Activated CD4-positive, alpha-beta T cell treated with anti-CD3 and anti-CD28 coated beads, Interleukin-2, amount 10 ng/mL, durations not matched to agents 7 days and 5 days (primary cell): ENCODE data around the gene INO80D. TPM values are rescaled to one million over a fixed set of nuclear protein-coding genes. Genes with fewer than 3 reads are reported as not detected.
"Not testable (repeated sequence)": the region's sequence is repeated elsewhere in the genome, so short reads cannot be mapped to it uniquely, and the experiment has no call there.

Source experiments
- CTCF ChIA-PET: fragments of 350-600 bp; sonication (Branson Sonifier 250); formaldehyde crosslinking; loops from one replicate; lab custom pipeline; 2021; ENCODE audit warnings: antibody characterized with exemption; lab: Charles Lee
- POLR2A ChIA-PET: fragments of 350-600 bp; sonication (Branson Sonifier 250); formaldehyde crosslinking; loops from one replicate; lab custom pipeline; 2021; ENCODE audit warnings: antibody characterized with exemption; lab: Charles Lee
- DNase-seq: peaks from one replicate; pipeline ENCODE4 v3.0.0-alpha.2; 2020
- H3K27ac Mint-ChIP-seq: one replicate; pipeline ENCODE4 v1.8.0; 2021; ENCODE audit warnings: mild to moderate bottlenecking, moderate library complexity, mixed read lengths
- H3K27me3 Mint-ChIP-seq: one replicate; pipeline ENCODE4 v1.8.0; 2021; ENCODE audit warnings: mixed read lengths
- H3K36me3 Mint-ChIP-seq: one replicate; pipeline ENCODE4 v1.8.0; 2021; ENCODE audit warnings: low read depth, mixed read lengths
- H3K4me1 Mint-ChIP-seq: one replicate; pipeline ENCODE4 v1.8.0; 2021; ENCODE audit warnings: mixed read lengths
- H3K4me3 Mint-ChIP-seq: one replicate; pipeline ENCODE4 v1.8.0; 2021; ENCODE audit warnings: mild to moderate bottlenecking, moderate library complexity, mixed read lengths
- H3K9me3 Mint-ChIP-seq: one replicate; pipeline ENCODE4 v1.8.0; 2021; ENCODE audit warnings: mixed read lengths
- total RNA-seq, 2 experiments: library from RNA; stranded (reverse); gene quantifications; one replicate each; pipeline ENCODE4 v1.2.3, GENCODE V29; 2021

The INO80D gene
- total RNA-seq, 2 experiments from 2014 or later, result 27.3 to 28.8 TPM

- DNase-seq, POLR2A ChIA-PET, H3K36me3 Mint-ChIP-seq, H3K9me3 Mint-ChIP-seq, H3K4me3 Mint-ChIP-seq, H3K27me3 Mint-ChIP-seq, H3K4me1 Mint-ChIP-seq, H3K27ac Mint-ChIP-seq: not testable (repeated sequence)
- CTCF ChIA-PET, result interaction anchor here (1.0 to 1.4 kb wide), 2 partner anchors 9 to 10 kb away, joined by 3 to 6 read pairs; no protein-coding TSS in a partner anchor
Observed at GRCh38 chr2:206098872-206099271, 12.9 kb upstream of the INO80D start.

- Mint-ChIP-seq H3K9me3 (no peaks in the 10 kb centered on the region), H3K27me3 (no peaks in the 10 kb centered on the region), H3K4me3 (no peak overlapping the region), H3K27ac (no peak overlapping the region), H3K36me3 (no peaks in the 10 kb centered on the region), H3K4me1 (no peaks in the 10 kb centered on the region)
- POLR2A ChIA-PET, result no interaction called here
- CTCF ChIA-PET, result interaction anchor here (1.4 to 1.7 kb wide), 2 partner anchors 8 to 11 kb away, joined by 6 to 7 read pairs; no protein-coding TSS in a partner anchor
- no peak for DNase-seq
Observed at GRCh38 chr2:206098471-206098870, 12.5 kb upstream of the INO80D start.

GRCh38 chr2:206096876-206097275, 10.9 kb upstream of the INO80D start:
- Mint-ChIP-seq H3K27ac (no peak overlapping the region), H3K4me3 (no peak overlapping the region), H3K36me3 (peaks cover 4% of the 10 kb centered on the region), H3K27me3 (no peaks in the 10 kb centered on the region), H3K9me3 (no peaks in the 10 kb centered on the region), H3K4me1 (no peaks in the 10 kb centered on the region)
- POLR2A ChIA-PET, result no interaction called here
- DNase-seq, result no peak
- CTCF ChIA-PET, result interaction anchor here (1.0 to 1.7 kb wide), 3 partner anchors 9 to 14 kb away, joined by 5 to 7 read pairs (median 6); no protein-coding TSS in a partner anchor

DNA sequence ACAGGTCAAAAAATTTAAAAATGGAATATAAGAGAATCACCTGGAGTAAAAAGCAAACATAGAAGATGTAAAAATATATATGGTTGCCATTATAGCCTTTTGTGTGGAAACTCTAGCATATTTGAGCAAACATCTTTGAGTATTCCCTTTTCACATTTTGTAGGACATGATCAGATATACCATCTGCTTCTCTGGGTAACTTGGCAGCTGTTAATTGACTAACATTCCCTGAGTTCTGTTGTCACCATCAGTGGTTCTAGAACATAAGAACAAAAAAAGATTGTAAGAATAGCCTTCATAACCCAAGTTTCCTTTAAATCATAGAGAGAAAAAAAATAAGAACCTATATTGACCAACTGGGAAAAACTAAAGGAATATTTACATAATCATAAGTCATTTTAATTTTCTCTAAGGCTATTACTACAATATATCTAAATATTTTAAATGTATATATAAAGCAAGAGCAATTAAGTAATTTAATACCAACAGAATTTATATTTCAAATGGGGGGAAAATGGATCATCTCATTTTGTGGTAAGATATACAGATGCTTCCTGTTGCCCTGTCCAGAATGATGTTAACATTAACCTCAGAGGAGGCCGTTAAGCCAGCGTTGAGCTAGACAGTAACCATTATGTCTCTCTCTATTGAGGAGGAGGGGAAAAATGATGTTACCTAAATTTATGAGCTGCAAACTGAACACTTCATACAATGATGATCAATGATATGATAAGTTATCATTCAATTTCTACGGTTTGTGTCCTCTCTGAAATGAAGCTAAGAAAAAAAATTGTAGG, 9.8 kb upstream of the INO80D start:
- Mint-ChIP-seq H3K27me3 (no peaks in the 10 kb centered on the region), H3K9me3 (no peaks in the 10 kb centered on the region), H3K27ac (no peak overlapping the region), H3K4me1 (no peaks in the 10 kb centered on the region), H3K4me3 (no peak overlapping the region), H3K36me3 (peaks cover 4% of the 10 kb centered on the region)
- ChIA-PET POLR2A (no interaction called here), CTCF (interaction anchor here (0.6 to 1.6 kb wide), 4 partner anchors 9 to 1550 kb away, joined by 3 to 5 read pairs (median 4); partner anchors contain the start of gene INO80D)
- DNase-seq, result no peak

- peaks cover 7% of the 10 kb centered on the region for H3K36me3 Mint-ChIP-seq
- H3K4me3 Mint-ChIP-seq, result no peak overlapping the region
- H3K4me1 Mint-ChIP-seq, result peaks cover 6% of the 10 kb centered on the region
- CTCF ChIA-PET, result interaction anchor here (1.1 kb wide), 1 partner anchor 9 kb away, joined by 3 read pairs; no protein-coding TSS in a partner anchor
- no peaks in the 10 kb centered on the region for H3K9me3 Mint-ChIP-seq
- no peak overlapping the region for H3K27ac Mint-ChIP-seq
- POLR2A ChIA-PET, result no interaction called here
- no peaks in the 10 kb centered on the region for H3K27me3 Mint-ChIP-seq
- DNase-seq, result no peak
Observed at GRCh38 chr2:206092297-206092696, 6.3 kb upstream of the INO80D start.

DNA sequence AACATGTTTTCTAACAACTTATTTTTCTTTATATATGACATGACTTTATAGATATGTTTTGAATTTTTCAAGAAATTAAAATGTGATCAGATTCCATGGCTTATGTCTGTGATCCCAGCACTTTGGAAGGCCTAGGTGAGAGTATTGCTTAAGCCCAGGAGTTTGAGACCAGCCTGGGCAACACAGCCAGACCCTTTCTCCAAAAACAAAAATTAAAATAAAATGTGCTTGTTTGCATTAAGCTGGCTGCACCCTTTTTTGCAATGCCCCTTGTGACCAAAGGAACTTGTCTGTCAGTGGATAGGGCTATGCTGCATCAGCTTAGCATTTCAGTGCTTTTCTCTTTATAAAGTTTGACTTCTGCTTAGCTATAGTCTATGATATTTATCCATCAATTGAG, 2.3 kb upstream of the INO80D start:
- peaks cover 7% of the 10 kb centered on the region for H3K36me3 Mint-ChIP-seq
- no peak overlapping the region for H3K27ac Mint-ChIP-seq
- POLR2A ChIA-PET, result interaction anchor here (0.6 kb wide), 1 partner anchor 400 kb away, joined by 3 read pairs; no protein-coding TSS in a partner anchor

DNA sequence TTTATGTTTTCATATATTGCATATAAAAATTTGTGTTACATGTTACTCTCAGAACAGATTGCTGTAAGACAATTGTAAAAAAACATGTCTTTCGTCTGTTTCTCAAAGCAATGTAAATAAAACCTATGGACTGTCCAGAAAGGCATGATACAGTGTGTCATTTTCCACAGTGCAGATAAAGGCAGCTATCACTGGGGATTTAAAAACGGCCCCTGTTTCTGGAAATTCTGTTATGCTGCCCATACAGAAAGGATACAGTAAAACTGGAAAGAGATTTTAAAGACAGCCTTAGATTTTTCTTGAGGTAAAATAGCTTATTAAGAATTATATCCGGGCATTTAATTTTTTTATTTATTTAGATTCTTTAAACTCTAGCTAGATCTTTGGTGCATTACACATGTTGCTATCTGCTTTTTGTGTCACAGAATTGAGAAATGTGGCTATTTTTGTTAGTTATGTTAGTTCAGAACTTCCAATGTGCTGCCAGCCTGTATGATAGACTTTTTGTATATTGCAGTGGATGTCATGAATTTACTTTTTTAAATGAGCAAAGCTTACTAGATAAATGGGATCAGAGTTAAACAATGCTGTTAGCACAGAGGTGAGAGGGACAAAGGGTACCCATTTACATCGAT, 859 bp upstream of the INO80D start:
- H3K9me3 Mint-ChIP-seq, result no peaks in the 10 kb centered on the region
- H3K27me3 Mint-ChIP-seq, result no peaks in the 10 kb centered on the region
- no peak for DNase-seq
- ChIA-PET POLR2A (interaction anchor here (0.6 kb wide), 1 partner anchor 79 kb away, joined by 5 read pairs; no protein-coding TSS in a partner anchor), CTCF (interaction anchor here (0.6 to 3.0 kb wide), 7 partner anchors 9 to 118 kb away, joined by 3 to 7 read pairs (median 3); no protein-coding TSS in a partner anchor)
- H3K36me3 Mint-ChIP-seq, result peaks cover 2% of the 10 kb centered on the region
- H3K4me1 Mint-ChIP-seq, result peaks cover 23% of the 10 kb centered on the region
- peak overlapping the region; percentile 58 for H3K27ac Mint-ChIP-seq
- peak overlapping the region; percentile 97 for H3K4me3 Mint-ChIP-seq

More for the DNA sequence above, 2.3 kb upstream of the INO80D start:
- no peaks in the 10 kb centered on the region for H3K27me3 Mint-ChIP-seq
- H3K4me3 Mint-ChIP-seq, result no peak overlapping the region
- H3K4me1 Mint-ChIP-seq, result peaks cover 18% of the 10 kb centered on the region
- DNase-seq, result no peak
- CTCF ChIA-PET, result interaction anchor here (0.7 to 3.0 kb wide), 4 partner anchors 9 to 195 kb away, joined by 3 to 7 read pairs (median 4); no protein-coding TSS in a partner anchor
- no peaks in the 10 kb centered on the region for H3K9me3 Mint-ChIP-seq

DNA sequence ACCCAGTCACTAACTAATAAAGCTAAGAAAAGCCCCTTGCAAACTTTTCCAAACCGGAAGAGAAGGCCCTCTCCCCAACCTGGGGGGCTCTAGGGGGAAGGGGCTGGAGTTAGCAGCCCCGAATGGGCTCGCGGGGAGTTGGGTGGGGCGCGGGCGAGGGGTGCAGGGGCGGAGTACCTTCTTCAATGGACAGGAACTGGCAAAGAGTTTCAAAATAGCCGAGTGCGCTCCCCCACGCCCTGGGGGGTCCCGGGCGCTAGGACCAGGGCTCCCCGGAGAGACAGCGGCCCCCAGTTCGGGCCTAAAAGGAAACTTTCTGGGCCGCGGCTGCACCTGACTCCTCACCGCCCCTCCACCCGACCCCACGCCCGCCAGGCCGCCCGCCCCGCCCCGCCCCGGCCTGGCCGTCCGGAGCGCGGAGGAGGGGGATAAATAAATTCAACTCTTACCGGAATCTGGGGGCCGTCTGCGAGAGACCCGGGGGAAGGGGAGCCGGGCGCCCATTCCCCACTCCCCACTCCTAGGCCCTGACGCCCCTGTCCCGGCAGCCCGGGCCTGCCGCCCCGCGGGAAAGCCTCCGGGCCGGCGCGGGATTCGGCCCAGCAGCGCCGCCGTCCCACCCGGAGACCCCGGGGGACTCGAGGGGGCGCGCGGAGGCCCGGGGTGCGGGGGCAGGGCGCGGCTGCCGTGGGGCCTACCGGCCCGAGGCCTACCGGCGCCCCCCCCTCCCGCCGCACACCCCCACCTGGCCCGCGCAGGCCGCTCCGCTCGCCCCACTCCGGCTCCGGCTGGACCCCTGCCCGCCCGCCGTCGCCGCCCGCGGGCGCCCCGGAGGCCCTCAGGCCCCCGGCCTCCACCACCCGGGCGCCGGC, 868 bp downstream of the INO80D start:
- Mint-ChIP-seq H3K4me1 (peaks cover 28% of the 10 kb centered on the region), H3K27me3 (no peaks in the 10 kb centered on the region)

GRCh38 chr2:206084439-206084869, 1.5 kb downstream of the INO80D start:
- CTCF ChIA-PET, result interaction anchor here (0.7 to 1.1 kb wide), 3 partner anchors 62 to 113 kb away, joined by 3 to 4 read pairs (median 3); no protein-coding TSS in a partner anchor

More for the DNA sequence above, 868 bp downstream of the INO80D start:
- Mint-ChIP-seq H3K36me3 (peaks cover 2% of the 10 kb centered on the region), H3K27ac (peak overlapping the region; percentile 98), H3K9me3 (no peaks in the 10 kb centered on the region), H3K4me3 (peak overlapping the region; percentile 97)
- DNase-seq, result peak; percentile 50
- ChIA-PET POLR2A (no interaction called here), CTCF (interaction anchor here (1.0 to 1.3 kb wide), 3 partner anchors 76 to 114 kb away, joined by 3 to 4 read pairs (median 3); no protein-coding TSS in a partner anchor)

DNA sequence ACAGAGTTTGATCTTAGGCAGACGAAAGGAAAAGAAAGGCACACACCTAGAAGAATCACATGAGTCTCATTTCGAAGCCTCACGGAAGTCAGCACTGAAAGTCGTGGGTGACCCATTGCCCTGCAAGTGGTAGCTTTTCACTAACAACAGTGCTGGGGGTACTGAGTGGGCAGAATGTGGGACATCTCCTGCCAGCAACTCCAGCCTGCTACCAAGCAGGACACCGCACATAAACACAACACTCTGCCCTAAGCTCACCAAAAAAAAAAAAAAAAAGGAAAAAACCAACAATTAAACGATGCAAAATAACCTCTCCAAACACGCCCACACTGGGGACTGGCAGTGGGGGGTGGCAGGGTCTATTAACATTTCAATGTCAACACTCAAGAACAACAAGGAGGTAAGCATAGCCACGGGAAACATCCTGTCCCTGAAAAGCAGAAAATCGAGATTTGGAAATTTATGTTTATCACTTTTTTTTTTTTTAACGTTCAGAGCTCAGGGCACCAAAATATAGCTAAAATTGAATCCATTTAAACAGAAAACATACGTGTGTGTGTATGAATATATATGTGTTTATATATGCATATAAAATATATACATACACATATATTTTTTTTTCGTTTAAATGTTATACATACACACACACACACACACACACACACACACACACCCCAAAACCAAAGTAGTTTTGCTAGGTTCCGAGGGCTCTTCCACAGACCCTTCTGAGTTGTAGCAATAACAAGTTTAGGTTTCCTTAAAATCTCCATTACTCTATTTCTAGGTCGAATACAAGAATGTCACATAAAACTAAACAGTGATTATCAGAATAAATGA, 2.2 kb downstream of the INO80D start:
- Mint-ChIP-seq H3K27ac (peak overlapping the region; percentile 98), H3K9me3 (no peaks in the 10 kb centered on the region), H3K36me3 (peaks cover 3% of the 10 kb centered on the region), H3K4me3 (peak overlapping the region; percentile 96), H3K27me3 (no peaks in the 10 kb centered on the region), H3K4me1 (peaks cover 26% of the 10 kb centered on the region)
- POLR2A ChIA-PET, result interaction anchor here (0.6 kb wide), 1 partner anchor 53 kb away, joined by 4 read pairs; no protein-coding TSS in a partner anchor
- CTCF ChIA-PET, result interaction anchor here (0.5 to 1.1 kb wide), 7 partner anchors 9 to 135 kb away, joined by 3 to 6 read pairs (median 3); no protein-coding TSS in a partner anchor
- DNase-seq, result peak; percentile 38

More at GRCh38 chr2:206084439-206084869, 1.5 kb downstream of the INO80D start:
- H3K27ac Mint-ChIP-seq, result peak overlapping the region; percentile 98
- POLR2A ChIA-PET, result no interaction called here
- H3K9me3 Mint-ChIP-seq, result no peaks in the 10 kb centered on the region
- peak overlapping the region; percentile 96 for H3K4me3 Mint-ChIP-seq
- no peaks in the 10 kb centered on the region for H3K27me3 Mint-ChIP-seq
- peaks cover 29% of the 10 kb centered on the region for H3K4me1 Mint-ChIP-seq
- peaks cover 3% of the 10 kb centered on the region for H3K36me3 Mint-ChIP-seq
- peak; percentile 19 for DNase-seq

DNA sequence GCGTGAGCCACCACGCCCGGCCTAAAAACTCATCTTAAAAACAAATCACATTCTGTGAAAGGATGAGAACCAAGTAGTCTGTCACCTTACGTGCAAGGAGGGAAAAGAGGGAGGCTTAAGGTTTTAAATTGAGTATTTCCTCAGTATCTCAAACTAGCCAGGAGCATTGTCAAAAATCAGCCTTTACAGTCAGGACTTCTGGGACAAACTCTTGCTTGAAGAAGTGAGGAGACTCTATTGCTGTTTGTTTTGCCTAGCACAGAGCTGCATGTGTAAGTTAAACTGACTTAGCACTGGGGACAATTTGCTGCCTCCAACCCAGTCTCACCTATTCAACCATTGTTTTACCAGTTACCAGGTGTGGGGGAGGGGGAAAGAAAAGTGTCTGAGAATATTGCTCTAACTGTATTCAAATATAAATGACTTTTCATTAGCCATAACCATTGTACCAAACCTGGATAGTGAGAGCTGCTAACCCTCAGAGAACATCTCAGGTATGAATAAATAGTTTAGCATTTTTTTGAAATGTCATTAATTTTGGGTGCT, 3.6 kb downstream of the INO80D start:
- no peaks in the 10 kb centered on the region for H3K9me3 Mint-ChIP-seq
- H3K27ac Mint-ChIP-seq, result no peak overlapping the region
- H3K4me3 Mint-ChIP-seq, result no peak overlapping the region
- peaks cover 24% of the 10 kb centered on the region for H3K4me1 Mint-ChIP-seq
- peaks cover 5% of the 10 kb centered on the region for H3K36me3 Mint-ChIP-seq
- no peak for DNase-seq
- ChIA-PET POLR2A (no interaction called here), CTCF (no interaction called here)
- H3K27me3 Mint-ChIP-seq, result no peaks in the 10 kb centered on the region
